Measurements from ENCODE around the gene ETV3.

Gene ETV3

DNA sequence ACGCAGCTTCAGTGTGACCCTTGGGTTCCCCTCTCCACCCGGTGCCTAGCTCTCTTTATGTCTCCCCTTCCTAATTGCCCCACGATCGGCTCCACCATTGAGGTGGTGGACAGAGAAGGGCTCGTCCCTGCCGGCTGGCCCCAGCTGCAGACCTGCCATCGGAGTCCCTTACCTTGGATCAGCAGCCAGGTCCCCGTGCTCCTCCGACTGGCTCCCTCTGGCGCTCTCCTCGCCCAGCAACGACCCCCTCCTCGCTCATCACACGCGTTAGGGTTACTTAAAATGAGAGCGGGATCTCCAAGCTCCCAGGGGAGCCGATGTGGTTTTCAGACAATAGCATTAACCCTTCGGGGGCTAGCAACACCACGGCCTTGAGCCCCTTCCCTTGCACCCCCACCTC lies 30.5 kb downstream of the ETV3 start:
- H3K79me2 ChIP-seq (ENCODE audit: control insufficient read depth, low read length), result no peaks in the 10 kb centered on the region
- no peaks in the 10 kb centered on the region for H3K36me3 ChIP-seq (ENCODE audit: control insufficient read depth, low read length)
- peaks cover 80% of the 10 kb centered on the region for H3K27me3 ChIP-seq (ENCODE audit: control insufficient read depth, low read length)
- H3K9me2 ChIP-seq (replicated peaks; ENCODE audit: control insufficient read depth, low read length), result no peaks in the 10 kb centered on the region
- TF ChIP-seq, protein P1, sequence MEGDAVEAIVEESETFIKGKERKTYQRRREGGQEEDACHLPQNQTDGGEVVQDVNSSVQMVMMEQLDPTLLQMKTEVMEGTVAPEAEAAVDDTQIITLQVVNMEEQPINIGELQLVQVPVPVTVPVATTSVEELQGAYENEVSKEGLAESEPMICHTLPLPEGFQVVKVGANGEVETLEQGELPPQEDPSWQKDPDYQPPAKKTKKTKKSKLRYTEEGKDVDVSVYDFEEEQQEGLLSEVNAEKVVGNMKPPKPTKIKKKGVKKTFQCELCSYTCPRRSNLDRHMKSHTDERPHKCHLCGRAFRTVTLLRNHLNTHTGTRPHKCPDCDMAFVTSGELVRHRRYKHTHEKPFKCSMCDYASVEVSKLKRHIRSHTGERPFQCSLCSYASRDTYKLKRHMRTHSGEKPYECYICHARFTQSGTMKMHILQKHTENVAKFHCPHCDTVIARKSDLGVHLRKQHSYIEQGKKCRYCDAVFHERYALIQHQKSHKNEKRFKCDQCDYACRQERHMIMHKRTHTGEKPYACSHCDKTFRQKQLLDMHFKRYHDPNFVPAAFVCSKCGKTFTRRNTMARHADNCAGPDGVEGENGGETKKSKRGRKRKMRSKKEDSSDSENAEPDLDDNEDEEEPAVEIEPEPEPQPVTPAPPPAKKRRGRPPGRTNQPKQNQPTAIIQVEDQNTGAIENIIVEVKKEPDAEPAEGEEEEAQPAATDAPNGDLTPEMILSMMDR (IDR thresholded peaks at IDR 0.05; ENCODE audit: low read depth, low read length, poor library complexity, severe bottlenecking), result no peak
- TF ChIP-seq EZH2phosphoT487 (IDR thresholded peaks at IDR 0.05; ENCODE audit: borderline replicate concordance, low read length), result no peak
- no peak overlapping the region for H3K4me2 ChIP-seq (ENCODE audit: low read length)
- H3K4me3 ChIP-seq (ENCODE audit: low read length), result no peak overlapping the region
- no peaks in the 10 kb centered on the region for H4K20me1 ChIP-seq (ENCODE audit: control insufficient read depth, insufficient read depth, low read depth, low read length)
- H3K27ac ChIP-seq (ENCODE audit: low read depth, low read length), result no peak overlapping the region
- H3K9me3 ChIP-seq (ENCODE audit: control insufficient read depth, insufficient read depth, low read length), result no peaks in the 10 kb centered on the region
- H3F3A ChIP-seq (ENCODE audit: control insufficient read depth, insufficient read depth), result no peaks in the 10 kb centered on the region
- 0 out of 2 replicates have a peak, but pooled peaks cover 5% of the 10 kb centered on the region for H3K4me1 ChIP-seq (ENCODE audit: control insufficient read depth, low read length)

DNA sequence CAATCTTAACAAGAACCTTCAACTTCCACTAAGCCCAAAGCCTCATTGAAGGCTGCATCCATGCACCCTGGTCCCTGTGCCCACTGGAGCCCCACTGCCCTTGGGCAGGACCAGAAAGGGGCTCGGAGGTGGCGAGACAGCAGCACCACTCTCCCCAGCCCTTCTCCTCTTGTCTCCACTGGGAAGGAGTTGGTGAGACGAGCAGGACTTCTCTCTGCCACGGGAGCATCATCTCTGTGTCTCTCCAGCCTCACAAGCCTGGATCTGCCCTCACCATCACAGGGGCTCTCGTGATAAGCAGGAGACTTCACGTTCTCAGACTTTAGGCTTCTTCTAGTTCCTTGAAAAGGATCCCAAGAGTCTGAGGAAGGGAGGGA lies 31.4 kb downstream of the ETV3 start:
- no peaks in the 10 kb centered on the region for H4K20me1 ChIP-seq (ENCODE audit: control insufficient read depth, insufficient read depth, low read depth, low read length)
- no peak overlapping the region for H3K27ac ChIP-seq (ENCODE audit: low read depth, low read length)
- H3K27me3 ChIP-seq (ENCODE audit: control insufficient read depth, low read length), result peaks cover 78% of the 10 kb centered on the region
- H3F3A ChIP-seq (ENCODE audit: control insufficient read depth, insufficient read depth), result no peaks in the 10 kb centered on the region
- no peaks in the 10 kb centered on the region for H3K9me3 ChIP-seq (ENCODE audit: control insufficient read depth, insufficient read depth, low read length)
- H3K4me3 ChIP-seq (ENCODE audit: low read length), result no peak overlapping the region
- H3K9me2 ChIP-seq (replicated peaks; ENCODE audit: control insufficient read depth, low read length), result no peaks in the 10 kb centered on the region
- no peaks in the 10 kb centered on the region for H3K79me2 ChIP-seq (ENCODE audit: control insufficient read depth, low read length)
- TF ChIP-seq EZH2phosphoT487 (IDR thresholded peaks at IDR 0.05; ENCODE audit: borderline replicate concordance, low read length), result no peak
- TF ChIP-seq, protein P1 (IDR thresholded peaks at IDR 0.05; ENCODE audit: low read depth, low read length, poor library complexity, severe bottlenecking), result no peak
- 0 out of 2 replicates have a peak, but pooled peaks cover 5% of the 10 kb centered on the region for H3K4me1 ChIP-seq (ENCODE audit: control insufficient read depth, low read length)
- no peaks in the 10 kb centered on the region for H3K36me3 ChIP-seq (ENCODE audit: control insufficient read depth, low read length)
- H3K4me2 ChIP-seq (ENCODE audit: low read length), result no peak overlapping the region

DNA sequence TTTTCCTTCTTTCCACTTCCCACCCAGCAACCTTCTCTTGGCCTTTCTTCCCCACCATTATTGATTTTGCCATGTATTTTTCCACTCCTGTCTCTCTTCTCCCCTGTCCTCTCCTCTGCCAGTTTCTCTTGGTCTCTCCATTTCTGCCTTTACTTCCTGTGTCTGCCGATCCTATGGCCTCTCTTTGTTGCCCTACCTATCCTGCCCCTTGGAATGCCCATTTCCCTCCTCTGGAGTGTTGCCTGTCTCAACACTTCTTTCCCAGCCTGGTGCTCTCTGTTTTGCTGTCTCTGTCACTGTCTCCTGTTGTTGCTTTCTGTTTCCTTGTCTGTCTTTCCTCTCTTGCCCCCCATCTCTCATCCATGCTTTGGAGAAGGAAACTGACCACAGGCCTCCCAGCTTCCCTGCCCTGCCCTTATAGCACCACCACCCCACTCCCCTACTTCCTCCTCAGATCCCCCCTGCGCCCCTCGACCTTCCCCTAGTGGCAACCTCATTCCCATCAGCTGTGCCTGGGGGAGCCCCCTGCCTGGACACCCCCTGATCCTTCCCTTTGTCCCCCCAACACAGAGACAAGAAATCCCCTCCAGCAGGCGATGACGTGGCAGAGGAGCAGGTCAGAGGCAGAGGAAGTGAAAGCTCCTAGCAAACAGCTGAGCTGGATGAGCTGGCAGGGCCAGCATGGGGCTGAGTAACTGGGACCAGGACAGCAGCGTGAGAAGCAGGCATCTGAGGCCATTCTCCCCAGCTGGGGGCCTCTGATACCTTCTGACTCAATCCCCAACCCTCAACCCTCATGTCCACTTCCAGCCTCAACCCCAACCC lies 32.0 kb downstream of the ETV3 start:
- H3K27ac ChIP-seq (ENCODE audit: low read depth, low read length), result no peak overlapping the region
- H4K20me1 ChIP-seq (ENCODE audit: control insufficient read depth, insufficient read depth, low read depth, low read length), result no peaks in the 10 kb centered on the region
- H3F3A ChIP-seq (ENCODE audit: control insufficient read depth, insufficient read depth), result no peaks in the 10 kb centered on the region
- peaks cover 76% of the 10 kb centered on the region for H3K27me3 ChIP-seq (ENCODE audit: control insufficient read depth, low read length)
- no peaks in the 10 kb centered on the region for H3K9me2 ChIP-seq (replicated peaks; ENCODE audit: control insufficient read depth, low read length)
- H3K4me3 ChIP-seq (ENCODE audit: low read length), result no peak overlapping the region
- no peak for TF ChIP-seq EZH2phosphoT487 (IDR thresholded peaks at IDR 0.05; ENCODE audit: borderline replicate concordance, low read length)
- TF ChIP-seq, protein P1 (IDR thresholded peaks at IDR 0.05; ENCODE audit: low read depth, low read length, poor library complexity, severe bottlenecking), result no peak
- no peaks in the 10 kb centered on the region for H3K36me3 ChIP-seq (ENCODE audit: control insufficient read depth, low read length)
- no peaks in the 10 kb centered on the region for H3K9me3 ChIP-seq (ENCODE audit: control insufficient read depth, insufficient read depth, low read length)
- no peaks in the 10 kb centered on the region for H3K79me2 ChIP-seq (ENCODE audit: control insufficient read depth, low read length)
- H3K4me2 ChIP-seq (ENCODE audit: low read length), result no peak overlapping the region
- H3K4me1 ChIP-seq (ENCODE audit: control insufficient read depth, low read length), result 0 out of 2 replicates have a peak, but pooled peaks cover 5% of the 10 kb centered on the region
